ENCODE data around the gene DCTN5. TPM values are rescaled to one million over a fixed set of nuclear protein-coding genes. Genes with fewer than 3 reads are reported as not detected.

DCTN5 gene
- total and polyA plus RNA-seq, 2 of the 13 experiments (the other 11 are each of a cell fraction or from before 2014, with no cell fraction given), result 105 to 207 TPM

GRCh38 chr16:23678430-23679273 lies 37.4 kb downstream of the DCTN5 start, which contains the start of gene PLK1 (continued):
- TF ChIP-seq, protein P1, sequence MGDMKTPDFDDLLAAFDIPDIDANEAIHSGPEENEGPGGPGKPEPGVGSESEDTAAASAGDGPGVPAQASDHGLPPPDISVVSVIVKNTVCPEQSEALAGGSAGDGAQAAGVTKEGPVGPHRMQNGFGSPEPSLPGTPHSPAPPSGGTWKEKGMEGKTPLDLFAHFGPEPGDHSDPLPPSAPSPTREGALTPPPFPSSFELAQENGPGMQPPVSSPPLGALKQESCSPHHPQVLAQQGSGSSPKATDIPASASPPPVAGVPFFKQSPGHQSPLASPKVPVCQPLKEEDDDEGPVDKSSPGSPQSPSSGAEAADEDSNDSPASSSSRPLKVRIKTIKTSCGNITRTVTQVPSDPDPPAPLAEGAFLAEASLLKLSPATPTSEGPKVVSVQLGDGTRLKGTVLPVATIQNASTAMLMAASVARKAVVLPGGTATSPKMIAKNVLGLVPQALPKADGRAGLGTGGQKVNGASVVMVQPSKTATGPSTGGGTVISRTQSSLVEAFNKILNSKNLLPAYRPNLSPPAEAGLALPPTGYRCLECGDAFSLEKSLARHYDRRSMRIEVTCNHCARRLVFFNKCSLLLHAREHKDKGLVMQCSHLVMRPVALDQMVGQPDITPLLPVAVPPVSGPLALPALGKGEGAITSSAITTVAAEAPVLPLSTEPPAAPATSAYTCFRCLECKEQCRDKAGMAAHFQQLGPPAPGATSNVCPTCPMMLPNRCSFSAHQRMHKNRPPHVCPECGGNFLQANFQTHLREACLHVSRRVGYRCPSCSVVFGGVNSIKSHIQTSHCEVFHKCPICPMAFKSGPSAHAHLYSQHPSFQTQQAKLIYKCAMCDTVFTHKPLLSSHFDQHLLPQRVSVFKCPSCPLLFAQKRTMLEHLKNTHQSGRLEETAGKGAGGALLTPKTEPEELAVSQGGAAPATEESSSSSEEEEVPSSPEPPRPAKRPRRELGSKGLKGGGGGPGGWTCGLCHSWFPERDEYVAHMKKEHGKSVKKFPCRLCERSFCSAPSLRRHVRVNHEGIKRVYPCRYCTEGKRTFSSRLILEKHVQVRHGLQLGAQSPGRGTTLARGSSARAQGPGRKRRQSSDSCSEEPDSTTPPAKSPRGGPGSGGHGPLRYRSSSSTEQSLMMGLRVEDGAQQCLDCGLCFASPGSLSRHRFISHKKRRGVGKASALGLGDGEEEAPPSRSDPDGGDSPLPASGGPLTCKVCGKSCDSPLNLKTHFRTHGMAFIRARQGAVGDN (CRISPR knock-in tag; IDR thresholded peaks at IDR 0.05), result peak; percentile 98
- peak; percentile 100 for TF ChIP-seq ZNF468 (CRISPR knock-in tag; IDR thresholded peaks at IDR 0.05)
- TF ChIP-seq ETS1 (CRISPR knock-in tag; IDR thresholded peaks at IDR 0.05), result no peak; the same call in 1 of the 2 replicates
- peak; percentile 80; the same call in 1 of the 2 replicates for TF ChIP-seq ZSCAN31 (CRISPR knock-in tag; IDR thresholded peaks at IDR 0.05; ENCODE audit: low read depth)
- TF ChIP-seq, protein P2, sequence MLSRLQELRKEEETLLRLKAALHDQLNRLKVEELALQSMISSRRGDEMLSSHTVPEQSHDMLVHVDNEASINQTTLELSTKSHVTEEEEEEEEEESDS (CRISPR knock-in tag; IDR thresholded peaks at IDR 0.05; ENCODE audit: borderline replicate concordance), result peak; percentile 99
- no peak for TF ChIP-seq RBAK (CRISPR knock-in tag; IDR thresholded peaks at IDR 0.05)
- TF ChIP-seq, protein P3, sequence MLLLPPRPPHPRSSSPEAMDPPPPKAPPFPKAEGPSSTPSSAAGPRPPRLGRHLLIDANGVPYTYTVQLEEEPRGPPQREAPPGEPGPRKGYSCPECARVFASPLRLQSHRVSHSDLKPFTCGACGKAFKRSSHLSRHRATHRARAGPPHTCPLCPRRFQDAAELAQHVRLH (CRISPR knock-in tag; IDR thresholded peaks at IDR 0.05; ENCODE audit: borderline replicate concordance, low read depth), result peak; percentile 91; the same call in 1 of the 2 replicates
- TF ChIP-seq ZNF501 (CRISPR knock-in tag; IDR thresholded peaks at IDR 0.05), result peak; percentile 94
- peak; percentile 40; the same call in 1 of the 2 replicates for TF ChIP-seq ZSCAN12 (CRISPR knock-in tag; IDR thresholded peaks at IDR 0.05)
- TF ChIP-seq ZNF770 (CRISPR knock-in tag; IDR thresholded peaks at IDR 0.05), result peak; percentile 78
- TF ChIP-seq MYPOP (CRISPR knock-in tag; IDR thresholded peaks at IDR 0.05), result peak; percentile 99
- peak; percentile 95 for TF ChIP-seq NFYB (CRISPR knock-in tag; IDR thresholded peaks at IDR 0.05)
- peak; percentile 89 for TF ChIP-seq ZNF264 (CRISPR knock-in tag; IDR thresholded peaks at IDR 0.05)
- 0 out of 2 replicates have a peak, but pooled peaks have one; percentile 56 for TF ChIP-seq GMEB2 (CRISPR knock-in tag; IDR thresholded peaks at IDR 0.05; ENCODE audit: low read depth)
- peak; percentile 94 for TF ChIP-seq ZNF430 (CRISPR knock-in tag; IDR thresholded peaks at IDR 0.05)
- TF ChIP-seq NFE2L1 (CRISPR knock-in tag; IDR thresholded peaks at IDR 0.05; ENCODE audit: borderline replicate concordance), result no peak
- TF ChIP-seq ZMAT3 (CRISPR knock-in tag; conservative IDR thresholded peaks at IDR 0.05), result peak; percentile 70; the same call in 1 of the 2 replicates
